Putamen (tissue), 1 donor: ENCODE data around the gene PRAME.
"Not testable (repeated sequence)": the region's sequence is repeated elsewhere in the genome, so short reads cannot be mapped to it uniquely, and the experiment has no call there.

ENCODE experiments used
- DNase-seq: peaks from one replicate; pipeline ENCODE4 v3.0.0-alpha.2; 2016; ENCODE audit warnings: low spot score

PRAME gene

DNA sequence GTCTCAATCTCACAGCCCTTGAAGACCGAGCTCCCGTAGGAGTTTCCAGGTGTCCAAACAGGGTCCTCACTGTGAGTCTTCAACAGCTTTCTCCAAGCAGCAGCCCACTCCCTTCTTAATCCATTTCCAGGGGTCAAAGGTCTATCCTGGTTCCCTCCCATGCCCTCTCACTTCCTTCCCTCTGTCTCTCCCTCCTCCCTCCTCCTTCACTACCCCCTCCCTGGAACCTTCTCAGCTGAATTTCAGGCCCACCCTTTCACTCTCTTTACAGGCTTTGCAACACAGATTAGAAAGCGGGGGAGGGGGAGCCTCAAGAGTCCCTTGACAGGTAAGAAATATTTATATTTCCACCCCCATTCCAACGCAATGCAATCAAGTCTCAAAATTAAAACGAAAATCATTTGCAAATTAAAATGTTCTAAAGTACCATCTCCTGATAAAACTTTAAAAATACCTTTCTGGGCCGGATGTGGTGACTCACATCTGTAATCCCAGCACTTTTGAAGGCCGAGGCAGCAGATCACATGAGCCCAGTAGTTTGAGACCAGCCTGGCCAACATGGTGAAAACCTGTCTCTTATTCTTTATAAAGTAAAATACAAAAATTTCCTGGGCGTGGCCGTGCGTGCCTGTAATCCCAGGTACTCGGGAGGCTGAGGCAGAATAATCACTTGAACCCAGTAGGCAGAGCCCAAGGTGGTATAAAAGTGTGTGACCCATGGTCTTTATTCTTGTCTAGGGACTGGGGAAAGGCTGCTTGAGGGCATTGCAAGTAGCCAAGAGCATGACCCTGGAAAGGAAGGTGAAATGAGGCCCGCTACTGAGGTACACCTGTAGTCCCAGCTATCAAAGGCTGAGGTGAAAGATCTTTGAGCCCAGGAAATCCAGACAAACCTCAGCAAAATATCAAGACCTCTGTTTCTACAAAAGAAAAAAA lies 38.1 kb downstream of the PRAME start:
- DNase-seq, result no peak

DNA sequence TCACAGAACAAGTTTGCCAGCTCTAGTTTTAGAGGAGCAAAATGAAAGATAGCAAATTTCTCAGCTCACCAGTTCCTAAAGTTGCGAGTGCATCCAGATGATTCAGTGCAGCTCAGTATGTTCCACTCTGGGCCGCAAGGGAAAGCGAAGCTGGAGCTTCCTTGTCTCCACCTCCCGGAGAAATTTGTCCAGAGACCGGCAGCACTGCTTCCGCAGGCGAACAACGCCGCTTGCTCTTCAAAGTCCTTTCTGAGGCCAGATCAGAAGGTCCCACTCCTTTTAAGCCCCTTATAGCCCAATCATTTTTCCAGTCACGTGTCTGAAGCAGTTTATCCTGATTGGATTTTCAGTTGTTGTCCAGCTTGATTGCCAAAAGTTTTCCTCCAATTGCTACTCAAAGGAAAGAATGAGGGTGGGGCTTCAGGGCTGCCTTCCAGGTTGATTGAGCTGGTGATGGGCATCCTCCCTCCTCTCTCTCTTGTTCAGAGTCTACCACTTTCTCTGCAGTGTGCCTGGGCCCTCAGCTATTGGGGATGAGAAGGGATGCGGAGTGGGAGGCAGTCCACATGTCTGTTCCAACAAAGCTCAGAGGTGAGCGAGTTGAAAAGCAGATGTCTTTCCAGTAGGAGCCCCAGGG lies 38.9 kb downstream of the PRAME start, which contains the start of gene ZNF280A:
Gene ZNF280A (minus strand): TSS at position 251 of the 637 bp plus-strand sequence. CDS start 4,640 bp downstream, outside the sequence.
- DNase-seq, result no peak

DNA sequence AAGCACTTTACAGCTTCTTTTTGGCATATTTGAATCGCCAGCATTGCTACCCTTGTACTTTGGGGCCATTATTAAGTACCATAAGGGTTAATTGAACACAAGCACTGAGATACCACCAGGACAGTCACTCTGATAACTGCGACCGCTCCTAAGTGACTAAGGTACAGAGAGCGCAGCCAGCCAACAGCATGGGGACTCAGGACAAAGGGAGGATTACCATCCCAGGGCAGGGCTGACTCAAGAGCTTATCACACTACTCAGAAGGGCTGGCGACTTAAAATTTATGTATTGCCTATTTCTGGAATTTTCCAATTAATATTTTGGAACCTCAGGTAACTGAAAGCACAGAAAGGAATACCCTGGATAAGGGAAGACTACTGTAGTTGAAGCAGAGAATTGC lies 39.5 kb downstream of the PRAME start:
- DNase-seq, result no peak

DNA sequence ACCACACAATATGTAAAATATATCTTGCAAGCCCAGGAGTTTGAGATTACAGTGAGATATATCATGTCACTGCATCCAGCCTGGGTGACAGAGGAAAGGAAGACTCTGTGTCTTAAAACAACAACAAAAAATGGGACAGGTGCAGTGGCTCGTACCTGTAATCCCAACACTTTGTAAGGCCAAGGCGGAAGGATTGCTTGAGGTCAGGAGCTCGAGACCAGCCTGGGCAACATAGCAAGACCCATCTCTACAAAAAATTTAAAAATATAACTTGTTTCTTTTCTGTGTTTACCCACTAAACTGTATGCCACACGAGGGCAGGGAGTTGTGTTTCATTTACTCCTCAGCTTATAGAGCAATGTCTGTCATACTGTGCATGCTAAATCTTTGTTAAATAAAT lies 42.1 kb downstream of the PRAME start:
- no peak for DNase-seq

DNA sequence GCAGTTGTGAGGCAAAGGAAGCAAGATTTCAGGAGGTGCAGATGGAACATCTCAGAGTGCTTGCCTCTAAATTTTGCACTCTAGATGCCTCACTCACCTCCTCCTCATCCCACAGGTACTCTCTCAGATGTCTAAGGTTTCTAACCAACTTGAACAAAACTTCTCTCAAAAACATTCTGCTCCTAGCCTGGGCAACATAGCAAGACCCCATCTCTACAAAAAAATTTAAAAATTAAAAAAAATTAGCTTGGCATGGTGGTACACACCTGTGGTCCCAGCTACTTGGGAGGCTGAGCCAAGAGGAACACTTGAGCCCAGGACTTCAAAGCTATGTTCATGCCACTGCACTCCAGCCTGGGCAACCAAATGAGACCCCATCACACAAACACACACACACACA lies 43.2 kb downstream of the PRAME start:
- DNase-seq, result no peak

DNA sequence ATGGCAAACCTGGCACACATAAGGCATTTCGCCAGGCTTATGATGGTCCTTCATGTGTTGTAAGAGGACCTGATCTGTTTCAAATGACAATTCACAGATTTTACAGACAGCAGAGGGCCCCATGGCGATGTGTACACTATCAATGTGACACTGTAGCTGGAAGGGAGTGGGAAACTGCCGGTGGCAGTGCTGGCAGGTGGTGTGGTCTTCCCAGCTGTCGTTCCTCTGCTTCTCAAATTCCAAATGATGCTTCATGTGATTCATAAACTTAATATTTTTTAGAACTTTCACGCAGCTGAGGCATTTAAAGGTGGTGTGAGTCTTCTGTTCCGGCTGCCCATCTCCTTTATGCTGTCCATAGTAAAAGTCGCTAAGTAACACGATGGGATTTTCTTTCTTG lies 44.6 kb downstream of the PRAME start:
- not testable (repeated sequence) for DNase-seq

DNA sequence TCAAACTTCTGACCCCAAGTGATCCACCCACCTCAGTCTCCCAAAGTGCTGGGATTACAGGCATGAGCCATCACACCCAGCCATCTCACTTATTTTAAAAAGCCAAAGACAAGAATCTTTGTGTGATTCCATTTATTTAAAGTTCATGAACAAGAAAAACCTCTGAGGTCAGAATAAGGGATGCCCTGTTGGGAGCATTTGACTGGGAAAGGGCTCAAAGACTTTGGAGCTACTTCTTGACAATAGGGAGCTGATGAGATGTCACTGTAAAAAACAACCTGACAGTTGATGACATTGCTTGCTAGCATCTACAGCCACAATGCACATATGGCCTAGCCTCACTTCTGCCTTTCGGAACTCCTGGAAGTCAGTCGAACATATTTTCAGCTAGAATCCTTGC lies 45.4 kb downstream of the PRAME start:
- DNase-seq, result no peak

DNA sequence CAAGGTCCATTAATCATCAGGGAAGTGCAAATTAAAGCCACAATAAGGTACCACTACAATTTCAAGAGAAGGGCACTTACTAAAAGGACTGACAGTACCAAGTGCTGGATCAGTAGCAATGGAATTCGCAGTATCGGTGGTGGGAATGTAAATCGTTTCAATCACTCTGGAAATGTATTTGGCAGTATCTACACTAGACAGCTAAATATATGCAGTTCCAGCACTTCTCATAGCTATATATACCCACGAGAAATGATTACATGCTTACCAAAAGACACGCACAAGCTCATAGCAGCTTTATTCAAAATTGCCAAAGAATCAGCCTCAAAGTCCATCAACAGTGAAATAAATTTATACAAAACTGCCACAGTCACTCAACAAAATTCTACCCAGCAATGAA lies 46.1 kb downstream of the PRAME start:
- no peak for DNase-seq

DNA sequence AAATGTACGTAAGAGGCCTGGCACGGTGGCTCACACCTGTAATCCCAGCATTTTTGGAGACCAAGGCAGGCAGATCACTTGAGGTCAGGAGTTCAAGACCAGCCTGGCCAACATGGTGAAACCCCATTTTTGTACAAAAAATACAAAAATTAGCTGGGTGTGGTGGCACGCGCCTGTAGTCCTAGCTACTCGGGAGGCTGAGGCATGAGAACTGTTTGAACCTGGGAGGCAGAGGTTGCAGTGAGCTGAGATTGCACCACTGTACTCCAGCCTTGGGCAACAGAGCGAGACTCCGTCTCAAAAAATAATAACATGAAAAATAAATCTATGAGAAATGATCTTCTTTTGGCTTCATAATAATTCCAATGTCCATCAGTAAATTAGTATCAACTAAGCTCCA lies 48.2 kb downstream of the PRAME start:
- DNase-seq, result not testable (repeated sequence)

DNA sequence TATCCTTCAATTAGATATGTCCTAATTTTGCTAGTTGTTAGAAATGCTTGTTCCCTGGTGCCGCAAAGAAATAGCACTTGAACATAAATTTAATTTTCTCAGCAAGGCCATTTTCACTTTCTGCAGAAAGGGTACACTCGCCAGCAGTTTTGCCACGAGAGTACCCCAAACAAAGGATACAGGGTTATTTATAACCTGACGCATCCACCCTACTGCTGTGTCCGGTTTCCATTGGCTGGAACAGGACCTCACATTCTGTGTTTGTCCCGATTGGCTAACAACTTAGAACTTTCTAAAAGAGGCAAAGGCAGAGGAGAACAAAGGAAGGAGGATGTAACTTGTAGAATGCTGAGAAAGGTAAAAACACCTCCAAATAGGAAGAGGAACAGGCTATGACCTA lies 49.2 kb downstream of the PRAME start:
- not testable (repeated sequence) for DNase-seq

DNA sequence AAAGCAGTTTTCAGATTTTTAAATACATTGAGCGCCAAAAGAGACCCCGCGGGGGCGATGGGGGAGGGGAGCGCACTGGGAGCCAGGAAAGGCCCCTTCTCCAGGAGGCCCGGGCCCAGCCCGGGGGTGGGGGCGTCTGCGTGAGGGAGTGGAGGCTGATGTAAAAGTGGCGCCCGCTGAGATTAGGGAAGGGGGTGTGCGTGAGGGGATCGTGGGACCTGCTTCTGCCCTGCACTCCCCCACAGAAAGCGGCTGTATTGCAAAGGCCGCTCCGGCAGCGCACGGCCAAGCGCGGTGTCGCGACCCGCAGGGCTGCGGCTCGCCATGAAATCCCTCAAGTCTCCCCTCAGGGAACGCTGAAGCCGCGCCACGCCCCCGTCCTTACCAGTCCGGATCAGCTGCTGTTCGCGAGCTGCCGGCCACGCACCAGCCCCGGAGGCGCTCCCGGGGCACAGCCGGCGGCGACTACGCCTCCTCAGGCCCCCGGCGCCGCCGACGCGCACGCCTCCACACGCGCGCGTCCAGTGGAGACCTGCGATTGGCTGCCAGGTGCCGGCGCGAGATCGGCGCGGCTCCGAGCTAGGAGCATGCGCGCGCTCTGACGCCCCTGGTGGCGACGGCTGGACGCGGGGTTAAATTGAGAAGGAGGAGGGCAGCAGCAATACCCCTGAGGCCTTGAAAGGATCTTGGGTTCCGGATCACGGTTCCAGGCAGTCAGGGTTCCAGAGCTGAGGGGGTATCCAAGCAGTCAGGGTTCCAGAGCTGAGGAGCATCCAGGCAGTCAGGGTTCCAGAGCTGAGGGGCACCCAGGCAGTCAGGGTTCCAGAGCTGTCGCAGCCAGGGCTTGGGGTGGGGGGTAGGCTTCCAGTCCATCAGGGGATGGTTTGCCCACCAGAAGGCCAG lies 50.5 kb downstream of the PRAME start, which contains the start of gene ZNF280B:
Gene ZNF280B (minus strand): TSS at position 469 of the 903 bp plus-strand sequence. CDS start 19,344 bp downstream, outside the sequence.
- DNase-seq, result peak; percentile 74

DNA sequence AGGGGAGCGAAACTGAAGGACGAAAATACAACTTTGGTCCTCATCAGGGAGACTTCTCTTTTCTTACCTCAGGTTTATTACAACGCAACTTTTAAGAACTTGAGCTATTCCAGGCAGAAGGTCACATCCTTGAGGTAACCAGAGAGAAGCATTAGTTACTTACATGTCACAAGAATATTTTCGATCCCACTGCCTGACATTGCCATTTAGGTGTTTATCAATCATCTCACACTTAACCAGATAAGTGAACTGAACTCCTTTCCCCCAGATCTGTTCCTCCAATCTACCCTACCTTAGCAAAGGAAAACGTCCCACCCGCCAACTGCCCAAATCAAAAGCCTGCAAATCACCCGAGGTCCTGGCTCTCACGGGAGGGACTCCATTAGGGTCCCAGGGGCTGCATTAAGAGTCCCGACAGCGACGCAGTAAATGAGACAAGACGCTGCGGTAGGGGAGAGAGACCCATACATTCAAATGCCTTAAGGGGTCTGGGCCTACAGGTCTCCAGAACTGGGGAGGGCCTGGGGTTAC lies 51.3 kb downstream of the PRAME start:
- DNase-seq, result no peak

DNA sequence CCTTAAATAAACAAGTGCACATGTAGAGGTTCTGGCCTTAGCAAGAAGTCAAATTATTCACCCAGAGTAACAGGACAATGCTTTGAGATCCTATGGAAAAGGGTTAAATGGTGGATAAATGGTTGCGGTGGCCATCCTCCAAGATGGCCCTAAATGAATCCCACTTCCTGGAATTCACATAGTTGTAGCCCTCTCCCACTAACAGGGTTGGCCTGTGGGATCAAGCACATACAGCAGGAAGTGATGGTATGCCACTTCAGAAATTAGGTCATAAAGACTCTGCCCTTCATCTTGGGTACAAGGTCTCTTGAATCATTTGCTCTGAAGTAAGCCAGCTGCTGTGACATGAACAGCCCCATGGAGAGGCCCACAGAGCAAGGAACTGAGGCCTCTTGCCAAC lies 52.3 kb downstream of the PRAME start:
- no peak for DNase-seq

DNA sequence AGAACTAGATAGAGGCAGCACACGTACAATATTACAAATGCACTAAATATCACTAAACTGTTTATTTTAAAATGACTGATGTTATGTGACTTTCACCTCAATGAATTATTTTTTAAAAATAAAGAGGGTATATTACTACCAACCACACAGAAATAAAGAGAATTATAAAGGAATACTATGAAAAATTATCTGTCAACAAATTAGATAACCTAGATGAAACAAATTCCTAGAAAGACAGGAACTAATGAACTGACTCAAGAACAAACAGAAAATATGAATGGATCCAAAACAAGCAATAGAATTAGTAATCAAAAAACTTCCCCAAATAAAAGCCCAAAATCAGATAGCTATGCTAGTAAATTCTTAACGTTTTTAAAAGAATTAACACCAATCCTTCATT lies 60.8 kb downstream of the PRAME start:
- DNase-seq, result no peak
